ENCODE data around the gene KRT83. TPM values are rescaled to one million over a fixed set of nuclear protein-coding genes. Genes with fewer than 3 reads are reported as not detected.

KRT83 gene
- total and polyA plus RNA-seq, 4 experiments from 2014 or later: not detected

- H3K36me3 Mint-ChIP-seq: no peaks in the 10 kb centered on the region
- H3K36me3 ChIP-seq (ENCODE audit: insufficient read depth, low read length): no peaks in the 10 kb centered on the region
- no peaks in the 10 kb centered on the region for H3K9me3 Mint-ChIP-seq
- intact Hi-C loops (cut with micrococcal nuclease): no loop called here
- no peak overlapping the region for H3K27ac ChIP-seq (ENCODE audit: low read depth, low read length)
- H3K4me3 Mint-ChIP-seq: no peak overlapping the region
- POLR2A ChIA-PET (ENCODE audit: partially characterized antibody): no interaction called here
- CTCF ChIA-PET (ENCODE audit: partially characterized antibody): interaction anchor here (1.1 kb wide), 1 partner anchor 44 kb away, joined by 3 read pairs; no protein-coding TSS in a partner anchor
- peaks cover 3% of the 10 kb centered on the region for H3K4me1 ChIP-seq (ENCODE audit: insufficient read depth, low read length)
- H3K9me3 ChIP-seq (ENCODE audit: control insufficient read depth in 1 of 2, low read length in 2 of 2): no peaks in the 10 kb centered on the region
- peaks cover 7% of the 10 kb centered on the region for H3K27me3 ChIP-seq (ENCODE audit: insufficient read depth, low read length)
- no peak overlapping the region for H3K27ac Mint-ChIP-seq
- DNase-seq: no peak
- no peak overlapping the region for H3K4me3 ChIP-seq (ENCODE audit: low read length in 2 of 2)
- H3K4me1 Mint-ChIP-seq: peaks cover 5 to 7% (median 6%) of the 10 kb centered on the region in 4 donors
- H3K27me3 Mint-ChIP-seq: peaks cover 13 to 21% of the 10 kb centered on the region in 2 donors
Observed at GRCh38 chr12:52323001-52323400, 1.8 kb upstream of the KRT83 start.

DNA sequence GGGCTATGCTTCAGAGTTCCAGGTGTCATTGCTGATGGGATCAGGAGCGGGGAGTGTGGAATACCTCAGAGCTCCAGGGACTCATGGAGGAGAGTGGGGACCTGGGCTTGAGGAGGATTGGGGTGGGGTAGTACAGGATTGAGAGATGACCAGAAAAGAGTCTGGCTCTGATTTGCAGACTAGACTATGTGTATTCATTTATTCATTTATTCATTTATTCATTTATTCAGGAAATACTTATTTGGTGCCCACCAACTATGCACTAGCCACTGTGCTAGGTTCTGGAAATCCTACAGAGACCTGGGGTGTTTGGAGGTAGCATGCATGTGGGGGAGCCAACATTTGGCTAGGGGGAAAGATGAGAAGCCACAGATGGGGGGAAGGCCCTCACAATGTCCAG is 871 bp upstream of the KRT83 start:
- peaks cover 7% of the 10 kb centered on the region for H3K27me3 ChIP-seq (ENCODE audit: insufficient read depth, low read length)
- H3K4me1 ChIP-seq (ENCODE audit: insufficient read depth, low read length): no peaks in the 10 kb centered on the region
- no peak overlapping the region for H3K27ac ChIP-seq (ENCODE audit: low read depth, low read length)
- H3K4me3 ChIP-seq (ENCODE audit: low read length in 2 of 2): no peak overlapping the region
- H3K27me3 Mint-ChIP-seq: peaks cover 13 to 19% of the 10 kb centered on the region in 2 donors
- POLR2A ChIA-PET (ENCODE audit: partially characterized antibody): no interaction called here
- intact Hi-C loops (cut with micrococcal nuclease): no loop called here
- no peaks in the 10 kb centered on the region for H3K36me3 Mint-ChIP-seq
- no peaks in the 10 kb centered on the region for H3K36me3 ChIP-seq (ENCODE audit: insufficient read depth, low read length)
- H3K27ac Mint-ChIP-seq: peak overlapping the region in 1 of 7 donors; percentile 35
- DNase-seq: no peak
- no peaks in the 10 kb centered on the region for H3K9me3 ChIP-seq (ENCODE audit: control insufficient read depth in 1 of 2, low read length in 2 of 2)
- H3K4me3 Mint-ChIP-seq: no peak overlapping the region
- H3K9me3 Mint-ChIP-seq: no peaks in the 10 kb centered on the region
- peaks cover 0 to under 1% (median 0%) of the 10 kb centered on the region in 4 donors for H3K4me1 Mint-ChIP-seq
- CTCF ChIA-PET (ENCODE audit: partially characterized antibody): interaction anchor here (1.1 to 2.4 kb wide), 3 partner anchors 9 to 558 kb away, joined by 3 to 5 read pairs (median 4); no protein-coding TSS in a partner anchor

DNA sequence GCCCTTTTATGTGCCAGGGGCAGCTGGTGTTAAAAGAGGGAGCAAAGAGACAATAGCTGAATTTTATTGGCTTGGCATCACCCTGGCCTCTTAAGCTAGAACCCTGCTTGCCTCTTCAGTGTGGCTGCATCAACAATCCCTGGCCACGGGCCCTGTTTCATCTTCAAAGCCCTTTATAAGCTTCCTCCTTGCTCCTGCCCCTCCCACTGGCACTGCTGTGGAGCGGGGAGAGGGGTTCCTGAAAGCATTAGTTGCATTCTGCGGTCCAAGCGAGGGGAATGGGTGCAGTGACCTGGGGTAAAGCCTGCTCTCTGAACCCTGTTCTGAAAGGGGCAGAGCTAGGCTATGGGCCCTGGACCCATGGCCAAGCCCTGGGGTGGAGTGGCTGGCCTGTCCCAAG is 220 bp upstream of the KRT83 start:
- Histone ChIP-seq H3K27ac (ENCODE audit: low read depth, low read length) (no peak overlapping the region), H3K4me3 (ENCODE audit: low read length in 2 of 2) (no peak overlapping the region), H3K36me3 (ENCODE audit: insufficient read depth, low read length) (no peaks in the 10 kb centered on the region), H3K9me3 (ENCODE audit: control insufficient read depth in 1 of 2, low read length in 2 of 2) (no peaks in the 10 kb centered on the region), H3K4me1 (ENCODE audit: insufficient read depth, low read length) (no peaks in the 10 kb centered on the region), H3K27me3 (ENCODE audit: insufficient read depth, low read length) (peaks cover 7% of the 10 kb centered on the region)
- ChIA-PET POLR2A (ENCODE audit: partially characterized antibody) (no interaction called here), CTCF (ENCODE audit: partially characterized antibody) (interaction anchor here (1.1 to 2.4 kb wide), 3 partner anchors 10 to 558 kb away, joined by 3 to 5 read pairs (median 4); no protein-coding TSS in a partner anchor)
- intact Hi-C loops (cut with micrococcal nuclease): no loop called here
- no peak for DNase-seq
- peaks cover 13 to 19% of the 10 kb centered on the region in 2 donors for H3K27me3 Mint-ChIP-seq
- no peaks in the 10 kb centered on the region for H3K4me1 Mint-ChIP-seq
- no peaks in the 10 kb centered on the region for H3K9me3 Mint-ChIP-seq
- no peaks in the 10 kb centered on the region for H3K36me3 Mint-ChIP-seq
- H3K4me3 Mint-ChIP-seq: no peak overlapping the region
- H3K27ac Mint-ChIP-seq: no peak overlapping the region

GRCh38 chr12:52319097-52319496 is 2.1 kb downstream of the KRT83 start:
- Histone ChIP-seq H3K27me3 (ENCODE audit: insufficient read depth, low read length) (peaks cover 11% of the 10 kb centered on the region), H3K9me3 (ENCODE audit: control insufficient read depth in 1 of 2, low read length in 2 of 2) (no peaks in the 10 kb centered on the region), H3K4me1 (ENCODE audit: insufficient read depth, low read length) (no peaks in the 10 kb centered on the region), H3K27ac (ENCODE audit: low read depth, low read length) (no peak overlapping the region), H3K36me3 (ENCODE audit: insufficient read depth, low read length) (no peaks in the 10 kb centered on the region), H3K4me3 (ENCODE audit: low read length in 2 of 2) (no peak overlapping the region)
- H3K4me3 Mint-ChIP-seq: no peak overlapping the region
- H3K27ac Mint-ChIP-seq: peak overlapping the region in 1 of 7 donors; percentile 47
- H3K4me1 Mint-ChIP-seq: no peaks in the 10 kb centered on the region
- DNase-seq: peak in 1 of 5 donors; percentile 4
- H3K9me3 Mint-ChIP-seq: no peaks in the 10 kb centered on the region
- peaks cover 12 to 18% of the 10 kb centered on the region in 2 donors for H3K27me3 Mint-ChIP-seq
- intact Hi-C loops (cut with micrococcal nuclease): no loop called here
- ChIA-PET POLR2A (ENCODE audit: partially characterized antibody) (no interaction called here), CTCF (ENCODE audit: partially characterized antibody) (interaction anchor here (1.1 to 1.5 kb wide), 5 partner anchors 9 to 162 kb away, joined by 3 to 5 read pairs (median 3); no protein-coding TSS in a partner anchor)
- no peaks in the 10 kb centered on the region for H3K36me3 Mint-ChIP-seq

DNA sequence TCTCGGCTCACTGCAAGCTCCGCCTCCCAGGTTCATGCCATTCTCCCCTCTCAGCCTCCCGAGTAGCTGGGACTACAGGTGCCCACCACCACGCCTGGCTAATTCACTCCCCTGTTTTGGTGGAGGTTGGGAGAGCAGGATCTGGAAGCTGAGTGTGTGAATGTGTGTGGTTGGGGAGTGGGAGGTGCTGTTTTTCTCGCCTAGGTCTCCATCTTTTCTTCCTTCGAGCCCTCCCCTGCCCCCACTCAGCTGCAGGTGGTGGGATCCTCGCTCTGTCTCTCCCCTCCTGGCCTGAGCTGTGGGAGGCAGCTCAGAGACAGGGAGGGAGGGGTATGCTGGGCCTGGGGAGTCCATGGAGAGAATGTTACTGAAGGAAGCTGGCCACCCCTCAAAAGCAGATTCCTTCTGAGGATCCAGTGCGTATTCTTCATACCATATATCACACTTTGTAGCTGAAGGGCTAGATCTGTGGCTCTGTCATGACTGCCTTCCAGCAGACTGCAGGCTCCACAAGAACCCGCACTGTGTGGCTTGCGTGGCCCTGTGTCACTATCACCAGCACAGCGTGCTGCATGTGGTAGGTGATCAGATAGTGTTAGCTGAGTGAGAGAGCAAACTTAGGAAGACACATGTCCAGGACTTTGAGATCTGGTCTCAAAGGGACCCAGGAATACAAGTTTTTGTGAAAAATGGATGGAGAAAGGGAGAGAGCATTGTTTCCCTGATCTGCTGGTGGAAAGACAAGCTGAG is 2.8 kb downstream of the KRT83 start:
- Histone ChIP-seq H3K9me3 (ENCODE audit: control insufficient read depth in 1 of 2, low read length in 2 of 2) (no peaks in the 10 kb centered on the region), H3K4me3 (ENCODE audit: low read length in 2 of 2) (no peak overlapping the region), H3K4me1 (ENCODE audit: insufficient read depth, low read length) (no peaks in the 10 kb centered on the region), H3K27ac (ENCODE audit: low read depth, low read length) (no peak overlapping the region), H3K27me3 (ENCODE audit: insufficient read depth, low read length) (peaks cover 11% of the 10 kb centered on the region), H3K36me3 (ENCODE audit: insufficient read depth, low read length) (no peaks in the 10 kb centered on the region)
- Mint-ChIP-seq H3K27me3 (peaks cover 11 to 23% of the 10 kb centered on the region in 2 donors), H3K4me1 (no peaks in the 10 kb centered on the region), H3K27ac (peak overlapping the region in 1 of 7 donors; percentile 15), H3K9me3 (no peaks in the 10 kb centered on the region), H3K36me3 (no peaks in the 10 kb centered on the region), H3K4me3 (no peak overlapping the region)
- no peak for DNase-seq
- intact Hi-C loops (cut with micrococcal nuclease): no loop called here
- CTCF ChIA-PET (ENCODE audit: partially characterized antibody): interaction anchor here (1.1 to 1.5 kb wide), 4 partner anchors 9 to 161 kb away, joined by 3 read pairs; no protein-coding TSS in a partner anchor
- POLR2A ChIA-PET (ENCODE audit: partially characterized antibody): no interaction called here

DNA sequence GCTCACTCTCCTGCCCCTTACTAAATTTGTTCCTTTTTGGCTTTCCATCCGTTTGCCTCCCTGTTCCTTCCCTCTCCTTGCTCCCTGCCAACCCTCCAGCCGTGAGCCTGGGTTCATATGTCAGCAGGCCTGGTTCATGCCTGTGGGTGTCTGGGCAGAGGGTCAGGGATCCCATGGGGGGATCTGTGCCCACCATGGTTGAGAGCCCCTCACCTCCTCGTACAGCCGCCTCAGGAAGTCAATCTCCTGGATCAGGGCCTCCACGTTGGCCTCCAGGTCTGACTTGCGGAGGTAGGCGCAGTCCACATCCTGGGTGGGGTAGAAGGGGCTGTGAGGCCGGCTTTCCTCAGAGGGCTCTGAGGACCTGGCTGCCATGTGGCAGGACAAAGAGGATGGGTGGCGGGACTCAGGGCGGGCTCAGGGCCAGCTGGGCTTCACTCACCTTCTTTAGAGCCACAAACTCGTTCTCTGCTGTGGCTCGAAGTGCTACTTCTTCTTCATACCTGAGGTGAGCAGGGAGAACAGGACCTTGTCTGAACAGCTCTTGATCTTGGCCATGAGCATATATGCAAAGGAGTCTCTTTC is 3.6 kb downstream of the KRT83 start:
- intact Hi-C loops (cut with micrococcal nuclease): no loop called here
- POLR2A ChIA-PET (ENCODE audit: partially characterized antibody): no interaction called here

DNA sequence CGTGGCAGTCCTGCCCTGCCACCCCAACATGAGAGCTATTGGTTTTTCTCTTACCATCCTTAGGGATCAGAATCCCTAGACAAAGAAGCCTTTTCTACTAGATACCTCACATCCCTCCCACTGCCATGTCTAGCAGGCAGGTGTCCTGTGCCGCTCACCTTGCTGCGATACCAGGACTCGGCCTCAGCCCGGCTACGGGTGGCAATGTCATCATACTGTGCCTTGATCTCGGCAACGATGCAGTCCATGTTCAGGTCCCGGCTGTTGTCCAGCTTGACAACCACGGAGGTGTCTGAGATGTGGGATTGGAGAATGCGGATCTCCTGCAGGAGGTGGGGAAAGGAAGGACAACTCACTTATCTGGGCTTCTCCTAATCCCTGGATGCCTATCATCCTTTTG is 4.5 kb downstream of the KRT83 start:
- no peak for DNase-seq
- H3K9me3 ChIP-seq (ENCODE audit: control insufficient read depth in 1 of 2, low read length in 2 of 2): no peaks in the 10 kb centered on the region
- Mint-ChIP-seq H3K36me3 (no peaks in the 10 kb centered on the region), H3K4me1 (no peaks in the 10 kb centered on the region), H3K9me3 (no peaks in the 10 kb centered on the region), H3K27ac (no peak overlapping the region), H3K4me3 (no peak overlapping the region), H3K27me3 (peaks cover 6 to 25% of the 10 kb centered on the region in 2 donors)
- H3K4me1 ChIP-seq (ENCODE audit: insufficient read depth, low read length): no peaks in the 10 kb centered on the region
- POLR2A ChIA-PET (ENCODE audit: partially characterized antibody): no interaction called here
- CTCF ChIA-PET (ENCODE audit: partially characterized antibody): interaction anchor here (2.9 kb wide), 1 partner anchor 11 kb away, joined by 12 read pairs; no protein-coding TSS in a partner anchor
- no peaks in the 10 kb centered on the region for H3K36me3 ChIP-seq (ENCODE audit: insufficient read depth, low read length)
- no peak overlapping the region for H3K27ac ChIP-seq (ENCODE audit: low read depth, low read length)
- peaks cover 8% of the 10 kb centered on the region for H3K27me3 ChIP-seq (ENCODE audit: insufficient read depth, low read length)
- intact Hi-C loops (cut with micrococcal nuclease): no loop called here
- no peak overlapping the region for H3K4me3 ChIP-seq (ENCODE audit: low read length in 2 of 2)

More for the DNA sequence above, 3.6 kb downstream of the KRT83 start:
- H3K27me3 ChIP-seq (ENCODE audit: insufficient read depth, low read length): peaks cover 11% of the 10 kb centered on the region
- no peaks in the 10 kb centered on the region for H3K36me3 ChIP-seq (ENCODE audit: insufficient read depth, low read length)
- Mint-ChIP-seq H3K36me3 (no peaks in the 10 kb centered on the region), H3K4me1 (no peaks in the 10 kb centered on the region), H3K27ac (no peak overlapping the region), H3K4me3 (no peak overlapping the region), H3K9me3 (no peaks in the 10 kb centered on the region), H3K27me3 (peaks cover 6 to 19% of the 10 kb centered on the region in 2 donors)
- no peak for DNase-seq
- CTCF ChIA-PET (ENCODE audit: partially characterized antibody): interaction anchor here (1.3 kb wide), 1 partner anchor 10 kb away, joined by 3 read pairs; no protein-coding TSS in a partner anchor
- H3K4me1 ChIP-seq (ENCODE audit: insufficient read depth, low read length): no peaks in the 10 kb centered on the region
- no peaks in the 10 kb centered on the region for H3K9me3 ChIP-seq (ENCODE audit: control insufficient read depth in 1 of 2, low read length in 2 of 2)
- no peak overlapping the region for H3K27ac ChIP-seq (ENCODE audit: low read depth, low read length)
- H3K4me3 ChIP-seq (ENCODE audit: low read length in 2 of 2): no peak overlapping the region

All from CD4-positive, alpha-beta memory T cell (primary cell).